ENCODE results near the gene ANKRD11. TPM values are rescaled to one million over a fixed set of nuclear protein-coding genes. Genes with fewer than 3 reads are reported as not detected.
"Not testable (repeated sequence)": the region's sequence is repeated elsewhere in the genome, so short reads cannot be mapped to it uniquely, and the experiment has no call there.

ANKRD11 gene
- polyA plus RNA-seq, 6 donors from 2014 or later, result 0.78 to 24.8 (median 10.1) TPM

DNA sequence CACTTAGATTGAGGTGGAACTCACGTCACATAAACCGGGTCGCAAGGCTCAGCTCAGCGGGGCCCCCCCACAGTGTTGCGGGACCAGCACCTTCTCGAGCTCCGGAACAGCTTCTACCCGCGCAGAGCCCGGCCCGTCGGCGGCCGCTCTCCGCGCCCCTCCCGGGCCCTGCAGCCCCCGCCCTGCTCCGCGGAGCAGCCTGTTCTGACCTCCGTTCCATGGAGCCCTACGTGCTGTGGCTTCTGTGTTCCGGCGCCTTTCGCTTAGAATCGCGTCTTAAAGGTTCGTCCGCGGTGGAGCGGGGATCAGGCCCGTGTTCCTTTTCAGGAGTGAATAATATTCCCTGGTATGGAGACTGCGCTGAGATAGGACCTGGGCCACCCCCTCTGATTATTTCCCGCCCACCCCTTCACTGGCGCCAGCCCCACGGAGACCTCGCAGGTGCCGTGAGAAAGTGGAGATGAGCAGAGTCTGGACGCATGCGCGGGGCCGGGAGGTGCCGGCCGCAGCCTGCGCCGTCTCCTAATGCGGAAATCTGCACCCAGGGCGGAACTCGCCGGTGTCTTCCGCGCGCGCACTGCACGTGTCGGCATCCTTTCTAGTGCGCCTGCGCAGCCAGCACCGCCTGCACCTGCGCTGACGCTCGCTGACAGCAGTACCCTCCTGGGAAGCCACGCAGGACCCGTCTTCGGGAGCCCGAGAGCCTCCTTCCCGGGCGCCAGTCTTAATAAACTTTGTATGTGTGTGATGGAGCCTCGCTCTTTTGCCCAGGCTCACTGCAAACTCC lies 242.0 kb downstream of the ANKRD11 start:
- DNase-seq (no peak), ATAC-seq (ENCODE audit: low read depth in 2 of 2) (peak in 1 of 2 donors; percentile 2)
- H3K27ac Mint-ChIP-seq, result peak overlapping the region in 2 of 6 donors; percentile 81 to 82
- peaks cover 4 to 19% (median 14%) of the 10 kb centered on the region in 3 donors for H3K27me3 Mint-ChIP-seq
- peaks cover 7 to 20% (median 9%) of the 10 kb centered on the region in 7 donors for H3K9me3 Mint-ChIP-seq
- peaks cover 0 to 16% (median 4%) of the 10 kb centered on the region in 3 donors for H3K4me1 Mint-ChIP-seq
- H3K4me3 Mint-ChIP-seq, result peak overlapping the region; percentile 73 to 85 (median 80)
- H3K36me3 Mint-ChIP-seq, result peaks cover 0 to 12% of the 10 kb centered on the region in 2 donors

GRCh38 chr16:89247734-89248075 lies 242.7 kb downstream of the ANKRD11 start:
- ATAC-seq (ENCODE audit: low read depth in 2 of 2), result peak; percentile 49 to 55
- peaks cover 6 to 16% (median 9%) of the 10 kb centered on the region in 3 donors for H3K4me1 Mint-ChIP-seq
- not testable (repeated sequence) for DNase-seq
- peaks cover 1 to 19% (median 14%) of the 10 kb centered on the region in 3 donors for H3K27me3 Mint-ChIP-seq
- H3K9me3 Mint-ChIP-seq, result peaks cover 7 to 20% (median 9%) of the 10 kb centered on the region in 7 donors
- H3K4me3 Mint-ChIP-seq, result peak overlapping the region; percentile 73 to 86 (median 80)
- H3K27ac Mint-ChIP-seq, result peak overlapping the region in 2 of 6 donors; percentile 38 to 82
- H3K36me3 Mint-ChIP-seq, result peaks cover 0 to 12% of the 10 kb centered on the region in 2 donors

DNA sequence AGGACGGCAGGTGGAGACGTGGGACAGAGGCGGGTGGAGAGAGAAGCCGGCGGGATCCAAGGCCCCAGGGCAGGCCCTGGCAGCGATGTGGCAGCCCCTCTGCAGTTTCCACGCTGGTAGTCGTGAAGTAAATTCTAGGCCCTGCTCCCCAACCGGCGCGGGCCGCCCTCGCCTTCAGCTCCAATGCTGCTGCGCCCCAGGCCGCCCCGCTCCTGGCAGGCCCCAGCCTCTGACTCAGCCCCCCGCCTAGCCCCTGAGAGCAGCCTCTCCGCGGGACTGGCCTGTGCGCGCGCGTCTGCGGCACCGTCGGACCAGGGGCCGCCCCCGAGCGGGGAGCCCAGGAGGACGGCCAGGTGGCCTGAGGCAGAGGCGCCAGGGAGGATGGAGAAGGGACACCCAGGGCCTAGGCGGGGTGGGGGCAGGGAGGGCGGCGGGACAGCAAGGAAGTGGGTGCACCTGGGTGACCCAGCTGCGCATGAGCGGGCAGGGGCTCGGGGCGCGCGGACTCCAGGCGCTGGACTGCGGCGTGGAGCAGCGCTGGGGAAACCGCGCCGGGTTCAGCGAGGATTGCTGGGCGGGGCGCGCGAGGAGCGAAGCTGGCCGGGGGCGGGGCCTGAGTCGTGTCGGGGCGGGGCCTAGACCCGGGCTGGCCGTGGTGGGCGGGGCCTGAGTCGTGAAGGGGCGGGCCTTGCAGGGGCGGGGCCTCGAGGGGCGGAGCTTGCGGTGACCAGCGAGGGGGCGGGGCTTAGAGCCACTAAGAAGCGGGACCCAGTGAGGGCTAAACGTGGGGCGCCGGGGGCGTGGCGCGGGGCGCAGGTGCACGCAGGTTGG lies 243.2 kb downstream of the ANKRD11 start:
- peak; percentile 80 to 83 for ATAC-seq (ENCODE audit: low read depth in 2 of 2)
- peak; percentile 86 for DNase-seq
- Mint-ChIP-seq H3K9me3 (peaks cover 7 to 20% (median 9%) of the 10 kb centered on the region in 7 donors), H3K27me3 (peaks cover 0 to 19% (median 14%) of the 10 kb centered on the region in 3 donors), H3K4me1 (peaks cover 9 to 16% (median 10%) of the 10 kb centered on the region in 3 donors), H3K4me3 (peak overlapping the region; percentile 65 to 86 (median 75)), H3K27ac (peak overlapping the region in 3 of 6 donors; percentile 3 to 76 (median 34)), H3K36me3 (peaks cover 0 to 12% of the 10 kb centered on the region in 2 donors)

DNA sequence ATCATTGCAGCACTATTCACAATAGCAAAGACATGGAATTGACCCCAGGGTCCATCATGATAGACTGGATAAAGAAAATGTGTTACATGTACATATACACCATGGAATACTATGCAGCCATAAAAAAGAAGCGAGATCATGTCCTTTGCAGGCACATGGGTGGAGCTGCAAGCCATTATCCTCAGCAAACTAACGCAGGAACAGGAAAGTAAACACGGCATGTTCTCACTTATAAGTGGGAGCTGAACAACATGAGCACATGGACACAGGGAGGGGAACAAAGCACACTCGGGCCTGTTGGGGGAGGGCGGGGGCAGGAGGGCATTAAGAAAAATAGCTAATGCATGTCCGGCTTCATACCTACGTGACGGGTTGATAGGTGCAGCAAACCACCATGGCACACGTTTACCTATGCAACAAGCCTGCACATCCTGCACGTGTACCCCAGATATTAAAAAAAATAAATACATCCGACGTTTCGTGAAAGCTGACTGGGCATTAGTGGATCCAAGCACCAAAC lies 243.9 kb downstream of the ANKRD11 start:
- Mint-ChIP-seq H3K36me3 (peaks cover 0 to 12% of the 10 kb centered on the region in 2 donors), H3K4me1 (peaks cover 12 to 14% (median 13%) of the 10 kb centered on the region in 3 donors), H3K27ac (peak overlapping the region in 4 of 6 donors; percentile 3 to 87 (median 55)), H3K9me3 (peaks cover 7 to 15% (median 9%) of the 10 kb centered on the region in 7 donors), H3K27me3 (peaks cover 0 to 12% (median 9%) of the 10 kb centered on the region in 3 donors), H3K4me3 (peak overlapping the region; percentile 9 to 77 (median 68))
- ATAC-seq (ENCODE audit: low read depth in 2 of 2), result no peak
- no peak for DNase-seq

- H3K27me3 Mint-ChIP-seq, result peaks cover 0 to 2% (median 2%) of the 10 kb centered on the region in 3 donors
- H3K36me3 Mint-ChIP-seq, result peaks cover 0 to 3% of the 10 kb centered on the region in 2 donors
- H3K9me3 Mint-ChIP-seq, result peaks cover 0 to 4% (median 1%) of the 10 kb centered on the region in 7 donors
- ATAC-seq (ENCODE audit: low read depth in 2 of 2) (no peak), DNase-seq (no peak)
- peaks cover 8 to 28% (median 20%) of the 10 kb centered on the region in 3 donors for H3K4me1 Mint-ChIP-seq
- H3K4me3 Mint-ChIP-seq, result peak overlapping the region in 1 of 8 donors; percentile 51
- H3K27ac Mint-ChIP-seq, result no peak overlapping the region
Observed at GRCh38 chr16:89244754-89245153, 245.6 kb downstream of the ANKRD11 start.

DNA sequence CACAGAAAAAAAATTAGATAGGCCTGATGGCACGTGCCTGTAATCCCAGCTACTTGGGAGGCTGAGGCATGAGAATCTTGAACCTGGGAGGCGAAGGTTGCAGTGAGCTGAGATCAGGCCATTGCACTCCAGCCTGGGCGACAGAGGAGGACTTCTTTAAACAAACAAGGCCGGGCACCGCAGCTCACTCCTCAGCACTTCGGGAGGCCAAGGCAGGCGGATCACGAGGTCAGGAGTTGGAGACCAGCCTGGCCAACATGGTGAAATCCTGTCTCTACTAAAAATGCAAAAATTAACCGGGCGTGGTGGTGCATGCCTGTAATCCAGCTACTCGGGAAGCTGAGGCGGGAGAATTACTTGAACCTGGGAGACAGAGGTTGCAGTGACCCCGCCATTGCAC lies 246.1 kb downstream of the ANKRD11 start:
- not testable (repeated sequence) for DNase-seq; H3K9me3 Mint-ChIP-seq; H3K27me3 Mint-ChIP-seq; H3K36me3 Mint-ChIP-seq; ATAC-seq (ENCODE audit: low read depth in 2 of 2)
- Mint-ChIP-seq H3K4me3 (peak overlapping the region in 2 of 8 donors; percentile 21 to 53), H3K27ac (peak overlapping the region in 2 of 6 donors; percentile 32 to 63), H3K4me1 (peaks cover 8 to 28% (median 20%) of the 10 kb centered on the region in 3 donors)

GRCh38 chr16:89243664-89244063 lies 246.7 kb downstream of the ANKRD11 start:
- DNase-seq (no peak), ATAC-seq (ENCODE audit: low read depth in 2 of 2) (no peak)
- H3K4me3 Mint-ChIP-seq, result peak overlapping the region in 4 of 8 donors; percentile 15 to 66 (median 28)
- H3K4me1 Mint-ChIP-seq, result peaks cover 8 to 28% (median 20%) of the 10 kb centered on the region in 3 donors
- no peaks in the 10 kb centered on the region for H3K36me3 Mint-ChIP-seq
- peak overlapping the region in 3 of 6 donors; percentile 49 to 67 (median 63) for H3K27ac Mint-ChIP-seq
- H3K27me3 Mint-ChIP-seq, result no peaks in the 10 kb centered on the region
- no peaks in the 10 kb centered on the region for H3K9me3 Mint-ChIP-seq

- DNase-seq, result no peak
- H3K9me3 Mint-ChIP-seq, result no peaks in the 10 kb centered on the region
- H3K4me1 Mint-ChIP-seq, result peaks cover 8 to 28% (median 20%) of the 10 kb centered on the region in 3 donors
- H3K27ac Mint-ChIP-seq, result peak overlapping the region in 5 of 6 donors; percentile 44 to 78 (median 60)
- no peaks in the 10 kb centered on the region for H3K27me3 Mint-ChIP-seq
- ATAC-seq (ENCODE audit: low read depth in 2 of 2), result no peak
- H3K36me3 Mint-ChIP-seq, result no peaks in the 10 kb centered on the region
- H3K4me3 Mint-ChIP-seq, result peak overlapping the region in 3 of 8 donors; percentile 15 to 69 (median 66)
Observed at GRCh38 chr16:89242795-89243200, 247.6 kb downstream of the ANKRD11 start.

- peak; percentile 85 for DNase-seq
- H3K4me1 Mint-ChIP-seq, result peaks cover 7 to 26% (median 20%) of the 10 kb centered on the region in 3 donors
- H3K4me3 Mint-ChIP-seq, result peak overlapping the region; percentile 79 to 98 (median 97)
- H3K27ac Mint-ChIP-seq, result peak overlapping the region; percentile 95 to 99 (median 99)
- H3K36me3 Mint-ChIP-seq, result no peaks in the 10 kb centered on the region
- peak; percentile 81 to 84 for ATAC-seq (ENCODE audit: low read depth in 2 of 2)
- H3K9me3 Mint-ChIP-seq, result no peaks in the 10 kb centered on the region
- H3K27me3 Mint-ChIP-seq, result no peaks in the 10 kb centered on the region
Observed at GRCh38 chr16:89241187-89242007, 249.0 kb downstream of the ANKRD11 start.

GRCh38 chr16:89237733-89238132 lies 252.6 kb downstream of the ANKRD11 start:
- DNase-seq, result no peak
- Mint-ChIP-seq H3K9me3 (no peaks in the 10 kb centered on the region), H3K27ac (no peak overlapping the region), H3K27me3 (no peaks in the 10 kb centered on the region), H3K4me3 (peak overlapping the region in 2 of 8 donors; percentile 20 to 43), H3K4me1 (peaks cover 8 to 18% (median 14%) of the 10 kb centered on the region in 3 donors), H3K36me3 (peaks cover 9 to 12% of the 10 kb centered on the region in 2 donors)
- no peak for ATAC-seq (ENCODE audit: low read depth in 2 of 2)

DNA sequence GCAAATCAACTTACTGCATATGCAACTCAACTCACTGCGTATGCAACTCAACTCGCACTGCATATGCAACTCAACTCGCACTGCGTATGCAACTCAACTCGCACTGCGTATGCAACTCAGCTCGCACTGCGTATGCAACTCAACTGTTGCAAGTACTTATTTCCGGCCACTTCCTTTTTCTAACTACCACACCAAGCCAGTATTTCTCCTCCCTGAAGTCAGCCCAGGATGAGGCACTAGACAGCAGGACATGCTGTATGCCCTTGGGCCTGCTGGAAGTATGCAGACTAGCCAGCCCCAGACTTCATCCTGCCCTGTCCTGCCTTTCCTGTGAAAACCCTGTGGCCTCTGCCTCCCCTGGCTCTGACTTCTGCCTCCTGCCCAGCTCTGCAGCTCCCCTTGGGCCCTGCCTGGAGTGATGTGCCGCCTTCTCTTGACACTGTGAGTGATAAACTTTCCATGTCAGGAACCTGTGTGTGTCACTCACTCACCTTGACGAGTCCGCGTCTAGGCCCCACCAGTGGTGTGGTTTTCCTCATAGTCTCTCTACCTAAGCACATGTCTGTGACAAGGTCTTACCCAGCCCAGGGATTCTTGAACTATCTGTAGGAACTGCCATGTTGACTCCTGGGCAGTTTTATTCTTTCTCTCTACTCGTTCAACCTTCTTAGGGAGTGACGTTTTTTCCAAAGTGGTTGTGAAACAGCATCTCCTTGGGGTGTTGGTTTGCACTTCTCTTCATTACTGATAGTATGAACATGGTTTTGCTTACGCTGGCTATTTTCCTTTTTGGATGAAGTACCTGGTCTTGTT lies 256.5 kb downstream of the ANKRD11 start:
- Mint-ChIP-seq H3K4me1 (peaks cover 0 to 8% (median 0%) of the 10 kb centered on the region in 3 donors), H3K27me3 (no peaks in the 10 kb centered on the region), H3K9me3 (peaks cover 0 to under 1% (median 0%) of the 10 kb centered on the region in 7 donors)

More for the DNA sequence above, 256.5 kb downstream of the ANKRD11 start:
- Mint-ChIP-seq H3K27ac (peak overlapping the region in 1 of 6 donors; percentile 79), H3K36me3 (peaks cover 13 to 21% of the 10 kb centered on the region in 2 donors), H3K4me3 (no peak overlapping the region)
- no peak for ATAC-seq (ENCODE audit: low read depth in 2 of 2)
- no peak for DNase-seq
